ENCODE measurements around the gene CDH4.
"Not testable (repeated sequence)": the region's sequence is repeated elsewhere in the genome, so short reads cannot be mapped to it uniquely, and the experiment has no call there.

The CDH4 gene

GRCh38 chr20:61948056-61948455, 696.0 kb downstream of the CDH4 start:
- H3K4me3 ChIP-seq (ENCODE audit: low read depth, low read length); H3K36me3 ChIP-seq (ENCODE audit: control insufficient read depth, insufficient read depth, low read length); H3K4me1 ChIP-seq (ENCODE audit: control insufficient read depth, insufficient read depth, low read length); H3K9me3 ChIP-seq (ENCODE audit: control insufficient read depth, insufficient read depth, low read length); H3K27me3 ChIP-seq (ENCODE audit: control insufficient read depth, insufficient read depth, low read length); H3K9ac ChIP-seq (ENCODE audit: low read depth, low read length): not testable (repeated sequence)

GRCh38 chr20:61948586-61949362, 696.7 kb downstream of the CDH4 start:
- Histone ChIP-seq H3K9me3 (ENCODE audit: control insufficient read depth, insufficient read depth, low read length) (no peaks in the 10 kb centered on the region), H3K36me3 (ENCODE audit: control insufficient read depth, insufficient read depth, low read length) (no peaks in the 10 kb centered on the region), H3K4me3 (ENCODE audit: low read depth, low read length) (no peak overlapping the region), H3K9ac (ENCODE audit: low read depth, low read length) (no peak overlapping the region), H3K27me3 (ENCODE audit: control insufficient read depth, insufficient read depth, low read length) (no peaks in the 10 kb centered on the region), H3K4me1 (ENCODE audit: control insufficient read depth, insufficient read depth, low read length) (peaks cover 3% of the 10 kb centered on the region)

GRCh38 chr20:61949363-61949713, 697.3 kb downstream of the CDH4 start:
- H3K36me3 ChIP-seq (ENCODE audit: control insufficient read depth, insufficient read depth, low read length) = no peaks in the 10 kb centered on the region
- no peak overlapping the region for H3K4me3 ChIP-seq (ENCODE audit: low read depth, low read length)
- H3K4me1 ChIP-seq (ENCODE audit: control insufficient read depth, insufficient read depth, low read length) = peaks cover 3% of the 10 kb centered on the region
- H3K9me3 ChIP-seq (ENCODE audit: control insufficient read depth, insufficient read depth, low read length) = no peaks in the 10 kb centered on the region
- no peak overlapping the region for H3K9ac ChIP-seq (ENCODE audit: low read depth, low read length)
- H3K27me3 ChIP-seq (ENCODE audit: control insufficient read depth, insufficient read depth, low read length) = no peaks in the 10 kb centered on the region

GRCh38 chr20:61949714-61950640, 697.9 kb downstream of the CDH4 start:
- no peak overlapping the region for H3K4me3 ChIP-seq (ENCODE audit: low read depth, low read length)
- no peaks in the 10 kb centered on the region for H3K27me3 ChIP-seq (ENCODE audit: control insufficient read depth, insufficient read depth, low read length)
- H3K9me3 ChIP-seq (ENCODE audit: control insufficient read depth, insufficient read depth, low read length) = no peaks in the 10 kb centered on the region
- no peak overlapping the region for H3K9ac ChIP-seq (ENCODE audit: low read depth, low read length)
- peaks cover 3% of the 10 kb centered on the region for H3K4me1 ChIP-seq (ENCODE audit: control insufficient read depth, insufficient read depth, low read length)
- no peaks in the 10 kb centered on the region for H3K36me3 ChIP-seq (ENCODE audit: control insufficient read depth, insufficient read depth, low read length)

GRCh38 chr20:61950641-61951071, 698.6 kb downstream of the CDH4 start:
- Histone ChIP-seq H3K9ac (ENCODE audit: low read depth, low read length) (no peak overlapping the region), H3K4me1 (ENCODE audit: control insufficient read depth, insufficient read depth, low read length) (peaks cover 3% of the 10 kb centered on the region), H3K27me3 (ENCODE audit: control insufficient read depth, insufficient read depth, low read length) (no peaks in the 10 kb centered on the region), H3K9me3 (ENCODE audit: control insufficient read depth, insufficient read depth, low read length) (no peaks in the 10 kb centered on the region), H3K36me3 (ENCODE audit: control insufficient read depth, insufficient read depth, low read length) (no peaks in the 10 kb centered on the region), H3K4me3 (ENCODE audit: low read depth, low read length) (no peak overlapping the region)

- H3K9ac ChIP-seq (ENCODE audit: low read depth, low read length) = no peak overlapping the region
- H3K36me3 ChIP-seq (ENCODE audit: control insufficient read depth, insufficient read depth, low read length) = no peaks in the 10 kb centered on the region
- no peaks in the 10 kb centered on the region for H3K9me3 ChIP-seq (ENCODE audit: control insufficient read depth, insufficient read depth, low read length)
- peaks cover 3% of the 10 kb centered on the region for H3K4me1 ChIP-seq (ENCODE audit: control insufficient read depth, insufficient read depth, low read length)
- no peaks in the 10 kb centered on the region for H3K27me3 ChIP-seq (ENCODE audit: control insufficient read depth, insufficient read depth, low read length)
- no peak overlapping the region for H3K4me3 ChIP-seq (ENCODE audit: low read depth, low read length)
These were observed 699.9 kb downstream of the CDH4 start for GRCh38 chr20:61951695-61952533.

- Histone ChIP-seq H3K4me1 (ENCODE audit: control insufficient read depth, insufficient read depth, low read length) (peaks cover 3% of the 10 kb centered on the region), H3K4me3 (ENCODE audit: low read depth, low read length) (no peak overlapping the region), H3K9me3 (ENCODE audit: control insufficient read depth, insufficient read depth, low read length) (no peaks in the 10 kb centered on the region), H3K36me3 (ENCODE audit: control insufficient read depth, insufficient read depth, low read length) (no peaks in the 10 kb centered on the region), H3K27me3 (ENCODE audit: control insufficient read depth, insufficient read depth, low read length) (no peaks in the 10 kb centered on the region), H3K9ac (ENCODE audit: low read depth, low read length) (no peak overlapping the region)
These were observed 701.3 kb downstream of the CDH4 start for GRCh38 chr20:61953037-61954021.

GRCh38 chr20:61954276-61955021, 702.4 kb downstream of the CDH4 start:
- H3K4me1 ChIP-seq (ENCODE audit: control insufficient read depth, insufficient read depth, low read length) = peaks cover 3% of the 10 kb centered on the region
- H3K4me3 ChIP-seq (ENCODE audit: low read depth, low read length) = no peak overlapping the region
- H3K27me3 ChIP-seq (ENCODE audit: control insufficient read depth, insufficient read depth, low read length) = no peaks in the 10 kb centered on the region
- H3K9me3 ChIP-seq (ENCODE audit: control insufficient read depth, insufficient read depth, low read length) = no peaks in the 10 kb centered on the region
- no peak overlapping the region for H3K9ac ChIP-seq (ENCODE audit: low read depth, low read length)
- H3K36me3 ChIP-seq (ENCODE audit: control insufficient read depth, insufficient read depth, low read length) = no peaks in the 10 kb centered on the region

GRCh38 chr20:61955668-61956395, 703.8 kb downstream of the CDH4 start:
- Histone ChIP-seq H3K9me3 (ENCODE audit: control insufficient read depth, insufficient read depth, low read length) (no peaks in the 10 kb centered on the region), H3K9ac (ENCODE audit: low read depth, low read length) (no peak overlapping the region), H3K36me3 (ENCODE audit: control insufficient read depth, insufficient read depth, low read length) (no peaks in the 10 kb centered on the region), H3K27me3 (ENCODE audit: control insufficient read depth, insufficient read depth, low read length) (no peaks in the 10 kb centered on the region), H3K4me3 (ENCODE audit: low read depth, low read length) (no peak overlapping the region), H3K4me1 (ENCODE audit: control insufficient read depth, insufficient read depth, low read length) (peaks cover 3% of the 10 kb centered on the region)
